Tibial nerve (tissue), 4 donors: ENCODE results near the gene PFKFB4. TPM values are rescaled to one million over a fixed set of nuclear protein-coding genes. Genes with fewer than 3 reads are reported as not detected.

Source experiments
- DNase-seq, 2 donors: peaks; one replicate each; pipeline ENCODE4 v3.0.0-alpha.2; 2019; ENCODE audit warnings: low spot score in 2 of 2
- H3K27ac ChIP-seq, 4 donors: fragments of 200-600 bp; sonication (generic) in 3 of 4; one replicate each; pipeline ENCODE4 v1.5.1; 2017 to 2019; ENCODE audit warnings: mild to moderate bottlenecking in 1 of 4
- H3K27me3 ChIP-seq, 2 donors: fragments of 200-600 bp; sonication (generic) in 1 of 2; one replicate each; pipeline versions ENCODE4 v1.5.1 to v1.6.0; 2017 to 2019
- H3K36me3 ChIP-seq, 3 donors: fragments of 200-600 bp; sonication (generic); one replicate each; pipeline ENCODE4 v1.5.1; 2018 to 2019
- H3K4me1 ChIP-seq, 4 donors: fragments of 200-600 bp; sonication (generic) in 3 of 4; one replicate each; pipeline ENCODE4 v1.5.1; 2017 to 2019
- H3K4me3 ChIP-seq, 4 donors: fragments of 200-600 bp; sonication (generic) in 3 of 4; one replicate each; pipeline ENCODE4 v1.5.1; 2017 to 2019; ENCODE audit warnings: mild to moderate bottlenecking in 1 of 4, moderate library complexity in 1 of 4
- H3K9me3 ChIP-seq, 4 donors: fragments of 200-600 bp; sonication (generic) in 3 of 4; one replicate each; pipeline ENCODE4 v1.5.1; 2017 to 2019
- EP300 ChIP-seq, 2 donors: sonication (generic); formaldehyde crosslinking; IDR thresholded peaks; one replicate each; pipeline ENCODE4 v1.6.1; 2017; ENCODE audit warnings: antibody characterized with exemption in 2 of 2, mild to moderate bottlenecking in 1 of 2
- POLR2A ChIP-seq, 2 donors: fragments of 450-650 bp; IDR thresholded peaks; one replicate each; pipeline ENCODE4 v1.6.1; 2017; ENCODE audit warnings: antibody characterized with exemption in 2 of 2, mild to moderate bottlenecking in 2 of 2, moderate library complexity in 2 of 2
- WGBS, 2 donors: methylation state at CpG; one replicate each; pipeline ENCODE4 v1.1.5; 2018; 5-methylcytosine and 5-hydroxymethylcytosine counted together
- total RNA-seq, 4 donors: library from RNA; depleted of rRNA; stranded (reverse); fragments of >200 nt; gene quantifications; one replicate each; pipeline ENCODE4 v1.1.0, GENCODE V29; 2016
- TF ChIP-seq, protein P1 (sequence below), 5 experiments: fragments of 200-600 bp in 3 of 5; fragments of 450-650 bp in 2 of 5; sonication (generic) in 3 of 5; IDR thresholded peaks; one replicate each; pipeline ENCODE4 v1.5.1; 2016 to 2019; ENCODE audit warnings: antibody characterized with exemption in 5 of 5, mild to moderate bottlenecking in 3 of 5, moderate library complexity in 2 of 5

PFKFB4 gene
- total RNA-seq, 4 donors from 2014 or later = 2.2 to 9.0 (median 7.6) TPM

DNA sequence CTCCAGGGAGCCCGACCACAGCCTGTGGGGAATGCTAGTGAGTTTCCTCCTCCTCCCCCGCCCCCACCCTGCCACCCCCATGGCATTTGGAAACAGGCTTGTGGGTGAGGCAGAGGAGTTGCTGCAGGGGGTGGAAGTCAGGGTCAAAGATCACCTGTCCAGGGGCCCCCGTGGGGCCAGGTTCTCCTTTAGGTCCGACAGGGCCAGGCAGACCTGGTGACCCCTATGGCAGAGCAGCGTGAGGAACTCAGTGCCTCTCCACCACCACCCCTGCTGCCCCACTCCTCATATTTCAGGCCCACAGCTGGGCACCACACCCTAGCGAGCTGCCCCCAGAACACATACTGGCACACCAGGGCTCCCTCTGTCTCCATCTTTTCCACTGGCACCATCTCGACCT is 15.9 kb upstream of the PFKFB4 start:
- Histone ChIP-seq H3K4me3 (no peak overlapping the region), H3K27me3 (no peaks in the 10 kb centered on the region), H3K9me3 (no peaks in the 10 kb centered on the region), H3K27ac (no peak overlapping the region), H3K4me1 (no peaks in the 10 kb centered on the region), H3K36me3 (peaks cover 0 to 21% (median 0%) of the 10 kb centered on the region in 3 donors)
- TF ChIP-seq EP300 (IDR thresholded peaks at IDR 0.05) = no peak
- TF ChIP-seq, protein P1, sequence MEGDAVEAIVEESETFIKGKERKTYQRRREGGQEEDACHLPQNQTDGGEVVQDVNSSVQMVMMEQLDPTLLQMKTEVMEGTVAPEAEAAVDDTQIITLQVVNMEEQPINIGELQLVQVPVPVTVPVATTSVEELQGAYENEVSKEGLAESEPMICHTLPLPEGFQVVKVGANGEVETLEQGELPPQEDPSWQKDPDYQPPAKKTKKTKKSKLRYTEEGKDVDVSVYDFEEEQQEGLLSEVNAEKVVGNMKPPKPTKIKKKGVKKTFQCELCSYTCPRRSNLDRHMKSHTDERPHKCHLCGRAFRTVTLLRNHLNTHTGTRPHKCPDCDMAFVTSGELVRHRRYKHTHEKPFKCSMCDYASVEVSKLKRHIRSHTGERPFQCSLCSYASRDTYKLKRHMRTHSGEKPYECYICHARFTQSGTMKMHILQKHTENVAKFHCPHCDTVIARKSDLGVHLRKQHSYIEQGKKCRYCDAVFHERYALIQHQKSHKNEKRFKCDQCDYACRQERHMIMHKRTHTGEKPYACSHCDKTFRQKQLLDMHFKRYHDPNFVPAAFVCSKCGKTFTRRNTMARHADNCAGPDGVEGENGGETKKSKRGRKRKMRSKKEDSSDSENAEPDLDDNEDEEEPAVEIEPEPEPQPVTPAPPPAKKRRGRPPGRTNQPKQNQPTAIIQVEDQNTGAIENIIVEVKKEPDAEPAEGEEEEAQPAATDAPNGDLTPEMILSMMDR (IDR thresholded peaks at IDR 0.05) = no peak
- TF ChIP-seq POLR2A (IDR thresholded peaks at IDR 0.05) = no peak
- DNase-seq = no peak
- WGBS, 2 donors = 81 to 88% methylated on average over 5 of the region's 7 CpGs

DNA sequence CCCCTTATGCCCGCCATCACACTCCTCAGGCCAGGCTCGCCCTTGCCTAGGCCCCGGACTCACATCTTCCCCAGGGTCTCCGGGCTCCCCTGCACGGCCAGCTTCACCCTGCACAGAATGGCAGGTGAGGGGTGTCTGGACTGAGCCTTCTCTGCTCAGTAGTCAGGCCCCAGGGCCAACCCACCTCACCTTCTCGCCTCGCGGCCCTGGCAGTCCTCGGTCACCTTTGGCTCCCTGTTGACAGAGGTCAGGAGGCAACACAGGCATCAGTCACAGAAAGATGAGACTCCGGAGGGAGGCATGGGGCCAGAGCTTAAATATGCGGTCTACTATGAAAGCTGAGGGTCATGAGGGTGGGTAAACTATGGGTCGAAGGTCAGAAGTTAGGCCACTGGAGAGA is 15.3 kb upstream of the PFKFB4 start:
- Histone ChIP-seq H3K4me3 (no peak overlapping the region), H3K36me3 (peaks cover 0 to 15% (median 0%) of the 10 kb centered on the region in 3 donors), H3K9me3 (no peaks in the 10 kb centered on the region), H3K27me3 (no peaks in the 10 kb centered on the region), H3K4me1 (no peaks in the 10 kb centered on the region), H3K27ac (no peak overlapping the region)
- DNase-seq = no peak
- WGBS, 2 donors = 75 to 79% methylated on average over 12 of the region's 12 CpGs
- TF ChIP-seq, protein P1 (IDR thresholded peaks at IDR 0.05) = no peak
- TF ChIP-seq POLR2A (IDR thresholded peaks at IDR 0.05) = no peak
- no peak for TF ChIP-seq EP300 (IDR thresholded peaks at IDR 0.05)

DNA sequence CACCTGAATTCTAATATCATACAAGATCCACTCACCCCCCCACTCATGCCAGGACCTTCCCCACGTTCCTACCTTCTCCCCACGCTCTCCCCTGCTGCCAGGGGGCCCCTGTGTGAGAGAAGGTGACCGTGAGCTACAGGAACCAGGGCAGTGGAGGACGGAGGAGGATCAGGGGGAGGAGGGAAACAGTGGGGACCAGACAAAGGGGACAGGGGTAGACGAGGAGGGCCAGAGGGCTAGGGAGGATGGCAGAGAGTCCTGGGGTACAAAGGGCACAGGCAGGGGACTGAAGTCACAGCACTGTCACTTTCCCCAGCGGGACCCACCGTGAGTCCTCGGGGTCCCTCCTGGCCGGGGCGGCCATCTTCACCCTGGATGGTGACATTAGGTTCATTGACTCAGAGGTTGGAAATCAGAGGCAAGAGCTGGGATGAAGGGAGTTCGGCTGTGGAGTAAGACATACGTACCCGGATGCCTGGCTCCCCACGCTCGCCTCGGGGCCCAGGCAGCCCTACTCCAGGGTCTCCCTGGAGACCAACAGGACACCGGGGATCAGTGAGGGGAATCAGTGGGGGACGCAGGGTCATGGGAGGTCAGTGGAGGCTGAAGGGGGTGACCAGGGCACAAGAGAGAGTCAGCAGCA is 13.3 kb upstream of the PFKFB4 start:
- no peak overlapping the region for H3K27ac ChIP-seq
- peaks cover 0 to 4% (median 0%) of the 10 kb centered on the region in 3 donors for H3K36me3 ChIP-seq
- no peak for DNase-seq
- TF ChIP-seq POLR2A (IDR thresholded peaks at IDR 0.05) (no peak), EP300 (IDR thresholded peaks at IDR 0.05) (no peak)
- TF ChIP-seq, protein P1 (IDR thresholded peaks at IDR 0.05) = no peak
- no peaks in the 10 kb centered on the region for H3K27me3 ChIP-seq
- H3K4me3 ChIP-seq = no peak overlapping the region
- peaks cover 0 to 14% (median 0%) of the 10 kb centered on the region in 4 donors for H3K4me1 ChIP-seq
- 88 to 90% methylated on average over 18 of the region's 18 CpGs for WGBS, 2 donors
- no peaks in the 10 kb centered on the region for H3K9me3 ChIP-seq

DNA sequence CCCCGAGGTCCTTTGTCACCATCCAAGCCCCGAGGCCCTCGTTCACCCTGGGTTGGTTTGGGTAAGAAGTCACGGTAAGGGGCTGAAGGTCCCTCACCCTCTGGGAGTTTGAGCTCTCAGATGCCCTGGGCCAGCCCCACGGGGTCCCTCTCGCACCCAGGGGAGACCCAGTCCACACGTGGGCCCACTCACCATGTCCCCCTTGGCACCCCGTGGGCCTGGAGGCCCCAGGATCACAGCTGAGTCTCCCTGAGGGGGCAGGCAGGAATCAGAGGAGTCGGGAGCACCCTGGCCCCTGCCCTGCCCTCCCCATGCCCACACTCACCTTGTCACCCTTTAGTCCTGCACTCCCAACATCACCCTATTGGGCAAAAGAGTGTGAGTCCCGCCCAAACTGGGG is 12.8 kb upstream of the PFKFB4 start:
- Histone ChIP-seq H3K9me3 (no peaks in the 10 kb centered on the region), H3K27me3 (no peaks in the 10 kb centered on the region), H3K4me1 (peaks cover 0 to 19% (median 2%) of the 10 kb centered on the region in 4 donors), H3K4me3 (no peak overlapping the region), H3K27ac (no peak overlapping the region), H3K36me3 (peaks cover 0 to 4% (median 0%) of the 10 kb centered on the region in 3 donors)
- TF ChIP-seq, protein P1 (IDR thresholded peaks at IDR 0.05) = no peak
- TF ChIP-seq POLR2A (IDR thresholded peaks at IDR 0.05) = no peak
- no peak for TF ChIP-seq EP300 (IDR thresholded peaks at IDR 0.05)
- DNase-seq = no peak
- WGBS, 2 donors = 83 to 88% methylated on average over 10 of the region's 10 CpGs

DNA sequence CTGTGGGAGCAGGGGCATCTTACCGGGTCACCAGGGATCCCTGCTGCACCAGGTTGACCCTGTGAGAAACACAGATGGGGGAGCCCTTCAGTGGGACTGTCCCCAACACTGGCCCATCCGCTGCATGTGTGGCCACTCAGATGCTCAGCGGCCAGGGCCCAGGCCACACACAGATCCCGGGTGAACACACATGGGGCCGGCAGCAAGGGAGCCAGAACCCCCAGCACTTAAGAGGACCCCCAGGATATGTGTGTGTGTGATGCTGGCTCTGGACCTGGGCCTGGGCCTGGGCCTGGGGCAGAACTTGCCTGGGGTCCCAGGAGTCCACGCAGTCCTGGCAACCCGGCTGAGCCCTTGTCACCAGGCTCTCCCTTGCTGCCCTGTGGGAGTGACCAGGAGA is 11.9 kb upstream of the PFKFB4 start:
- Histone ChIP-seq H3K36me3 (peaks cover 0 to 4% (median 0%) of the 10 kb centered on the region in 3 donors), H3K4me1 (peaks cover 0 to 28% (median 6%) of the 10 kb centered on the region in 4 donors), H3K4me3 (no peak overlapping the region), H3K9me3 (no peaks in the 10 kb centered on the region), H3K27ac (no peak overlapping the region), H3K27me3 (no peaks in the 10 kb centered on the region)
- no peak for DNase-seq
- TF ChIP-seq, protein P1 (IDR thresholded peaks at IDR 0.05) = no peak
- TF ChIP-seq EP300 (IDR thresholded peaks at IDR 0.05) (no peak), POLR2A (IDR thresholded peaks at IDR 0.05) (no peak)
- WGBS, 2 donors = 95 to 100% methylated on average over 1 to 7 of the region's 7 CpGs
